CD4-positive, alpha-beta T cell treated with Interleukin-4 for 1 hour (primary cell): ENCODE measurements around the gene AFG3L2.
A peak's percentile ranks its signal among the peaks of the same experiment; 100 is the strongest.

ENCODE experiments used
- DNase-seq, 2 donors: peaks; one replicate each; pipeline ENCODE4 v3.0.0-alpha.2; 2020 to 2022

AFG3L2 gene

DNA sequence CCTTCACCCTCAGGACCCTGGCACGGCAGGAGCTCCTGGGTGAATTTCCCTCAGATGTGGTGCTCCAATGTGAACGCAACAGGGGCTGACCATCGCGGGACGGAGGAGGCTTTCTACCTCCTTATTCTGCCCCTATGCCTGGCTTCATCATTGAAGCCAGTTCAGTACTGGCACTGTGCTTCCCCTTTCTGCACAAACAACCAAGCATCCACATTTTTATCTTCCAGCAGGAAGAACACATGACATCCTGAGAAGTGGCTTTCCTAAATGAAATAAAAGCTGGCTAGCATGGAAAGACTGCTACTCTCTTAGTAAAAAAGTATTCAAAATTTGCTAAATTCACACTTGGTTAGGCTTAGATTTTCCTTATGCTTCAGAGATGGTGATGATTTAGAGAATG is 24.8 kb downstream of the AFG3L2 start:
- DNase-seq: no peak

DNA sequence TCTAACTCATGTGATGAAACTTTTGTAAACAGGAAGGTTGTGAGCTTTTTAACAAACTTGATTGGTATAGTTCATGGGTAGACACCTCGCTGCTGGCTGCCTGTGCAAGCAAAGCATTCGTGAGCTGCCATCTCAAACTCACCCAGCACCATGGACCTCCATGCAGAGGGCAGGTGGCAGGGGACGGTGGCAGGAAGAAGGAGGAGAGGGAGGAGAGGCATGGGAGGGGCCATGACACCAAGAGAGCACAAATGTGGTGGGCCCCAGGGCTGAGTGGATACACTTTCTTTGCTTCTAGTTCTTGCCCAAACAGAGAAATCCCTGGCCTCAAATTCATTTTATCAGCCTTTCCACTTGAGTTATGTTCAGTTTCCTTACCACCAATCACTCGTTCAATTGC is 29.1 kb downstream of the AFG3L2 start:
- no peak for DNase-seq

DNA sequence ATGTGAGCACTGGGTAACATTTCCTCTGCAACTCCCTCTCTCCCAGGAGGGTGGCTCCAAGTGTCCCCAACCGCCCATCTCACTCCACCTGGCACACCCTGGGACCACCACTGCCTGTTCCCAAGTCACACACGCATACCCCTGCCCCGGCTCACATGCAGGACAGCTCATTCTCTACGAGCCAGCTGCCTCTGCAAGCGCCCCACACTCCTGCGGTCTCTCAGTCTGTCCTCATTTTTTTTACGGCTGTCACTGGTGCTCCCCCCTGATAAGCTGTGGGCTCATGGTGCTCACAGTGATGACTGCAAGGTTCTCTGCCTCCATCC is 30.8 kb downstream of the AFG3L2 start:
- no peak for DNase-seq

DNA sequence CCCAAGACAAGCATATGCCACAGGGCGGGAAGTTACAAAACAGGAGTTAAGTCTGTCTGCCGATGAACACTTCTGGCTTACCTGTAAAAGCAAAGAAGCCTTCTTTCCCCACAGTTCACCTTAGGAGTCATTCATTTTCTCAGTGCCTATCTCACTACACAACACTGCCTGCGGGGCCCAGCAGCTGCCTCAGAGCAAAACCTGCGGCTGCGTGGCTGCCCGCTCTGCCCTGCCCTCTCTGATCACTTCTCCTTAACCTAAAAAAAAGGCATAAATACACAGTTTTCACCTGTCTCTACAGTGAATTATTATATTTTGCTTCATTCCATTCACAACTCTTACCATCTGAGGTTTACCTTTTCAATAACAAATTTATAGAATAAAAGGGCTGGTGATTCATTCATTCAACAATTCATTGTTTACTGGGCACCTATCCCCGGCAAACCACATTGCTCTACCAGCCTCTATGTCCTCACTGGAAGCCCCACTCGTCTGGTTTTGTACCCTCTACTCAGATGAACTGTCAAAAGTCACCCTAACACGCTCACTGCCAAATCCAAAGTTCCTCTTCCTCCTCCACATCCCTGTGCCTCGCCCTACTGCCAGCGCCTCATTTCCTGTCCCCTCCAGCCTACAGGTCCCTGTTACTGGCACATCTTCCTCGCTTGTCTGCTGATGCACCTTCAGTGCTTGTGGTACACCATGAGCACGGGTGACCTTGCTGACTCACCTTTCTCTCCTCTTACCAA is 31.4 kb downstream of the AFG3L2 start:
- no peak for DNase-seq

DNA sequence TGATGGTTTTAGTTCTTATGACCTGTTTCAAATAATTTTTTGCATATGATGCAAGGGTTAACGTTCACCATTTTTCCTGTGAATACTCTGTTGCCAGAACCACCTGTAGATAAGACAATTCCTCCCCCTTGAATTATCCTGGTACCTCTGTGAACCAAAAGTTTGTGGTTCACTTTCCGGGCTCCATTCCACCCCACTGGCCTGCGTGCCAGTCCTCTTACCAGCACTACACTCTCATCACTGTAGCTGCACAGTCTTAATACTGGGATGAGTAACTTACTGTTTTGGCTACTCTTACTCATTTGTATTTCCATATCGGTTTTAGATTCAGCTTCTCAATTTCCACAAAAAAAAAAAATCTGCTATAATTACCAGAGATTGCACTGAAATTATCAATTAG is 34.4 kb downstream of the AFG3L2 start:
- no peak for DNase-seq

DNA sequence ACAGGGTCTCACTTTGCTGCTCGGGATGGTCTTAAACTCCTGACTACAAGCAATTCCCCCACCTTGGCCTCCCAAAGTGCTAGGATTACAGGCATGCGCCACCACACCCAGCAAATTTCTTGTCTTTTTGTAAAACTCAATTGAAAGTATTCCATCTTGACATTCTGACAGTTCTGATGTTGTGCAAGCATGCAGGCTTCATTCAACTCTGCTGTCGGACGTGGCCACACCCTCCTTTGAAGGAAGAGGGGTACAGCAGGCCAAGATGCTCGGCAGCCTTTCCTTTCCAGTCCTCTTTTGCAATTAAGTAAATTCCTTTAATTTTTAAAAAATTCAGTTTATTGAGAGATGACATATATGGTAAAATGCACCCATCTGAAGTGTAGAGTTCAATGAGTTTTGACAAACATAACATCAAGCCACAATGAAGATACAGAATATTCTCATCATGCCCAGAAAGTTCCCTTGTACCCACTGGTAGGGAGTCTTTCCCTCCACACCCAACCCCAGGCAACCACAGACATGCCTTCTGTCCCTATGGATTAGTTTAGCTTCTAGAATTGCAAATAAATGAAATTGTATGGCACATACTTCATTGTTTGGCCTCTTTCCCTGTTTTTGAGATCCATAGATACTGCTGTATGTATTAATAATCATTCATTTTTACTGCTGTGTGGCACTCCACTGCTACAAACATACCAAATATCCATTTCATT is 35.9 kb downstream of the AFG3L2 start:
- DNase-seq: no peak

DNA sequence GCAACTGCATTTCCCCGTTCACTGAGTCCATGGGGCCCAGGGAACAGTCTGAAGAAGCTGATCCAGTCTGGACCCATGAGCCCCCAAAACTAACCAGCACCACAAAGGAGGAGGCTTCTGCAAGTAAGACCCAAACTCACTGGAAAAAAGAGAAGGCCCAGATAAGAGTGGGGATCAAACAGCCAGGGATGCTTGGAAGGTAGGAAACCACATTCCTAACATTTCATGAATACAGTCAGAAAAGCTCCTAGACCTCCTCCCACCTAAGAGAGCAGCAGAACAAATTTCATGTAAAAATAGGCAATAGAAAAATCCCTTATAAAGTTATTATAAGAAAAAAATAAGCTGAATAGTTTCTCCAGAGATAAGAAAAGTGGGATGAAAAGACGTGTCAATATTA is 38.6 kb downstream of the AFG3L2 start:
- no peak for DNase-seq

DNA sequence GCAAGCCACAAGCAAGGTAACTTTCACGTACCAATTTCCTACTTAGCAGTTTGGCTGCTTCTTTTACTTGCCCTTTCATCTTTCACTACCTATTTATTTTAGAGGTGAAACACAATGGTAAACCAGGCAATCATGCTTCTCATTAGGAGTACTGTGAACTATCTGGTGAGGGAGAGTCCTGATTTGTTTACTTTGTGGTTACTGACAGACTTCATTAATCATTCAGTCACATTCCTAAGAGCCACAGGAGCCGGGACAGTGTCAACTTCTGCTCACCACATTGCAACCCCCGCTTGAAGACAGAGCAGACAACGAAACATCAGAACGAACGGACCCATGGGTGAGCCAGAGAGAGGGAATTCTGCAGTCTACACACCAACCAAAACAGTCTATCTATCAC is 40.1 kb downstream of the AFG3L2 start:
- no peak for DNase-seq

DNA sequence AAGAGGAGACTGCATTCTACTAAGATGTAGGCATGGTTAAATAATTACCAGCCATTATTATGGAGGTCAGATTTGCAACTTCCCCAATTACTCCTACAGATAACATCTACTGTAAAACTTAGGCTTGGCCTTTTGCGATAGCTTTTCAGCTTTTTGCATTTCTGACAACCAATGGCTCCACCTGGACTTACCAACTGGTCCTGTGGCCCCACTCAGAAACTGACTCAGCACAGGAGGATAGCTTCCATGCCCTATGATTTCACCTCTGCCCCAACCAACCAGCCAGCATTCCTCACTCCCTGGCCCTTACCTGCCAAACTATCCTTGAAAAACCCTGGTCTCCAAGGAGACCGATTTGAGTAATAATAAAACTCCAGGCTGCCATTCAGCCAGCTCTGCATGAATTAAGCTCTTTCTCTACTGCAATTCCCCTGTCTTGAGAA is 40.8 kb downstream of the AFG3L2 start:
- DNase-seq: no peak

DNA sequence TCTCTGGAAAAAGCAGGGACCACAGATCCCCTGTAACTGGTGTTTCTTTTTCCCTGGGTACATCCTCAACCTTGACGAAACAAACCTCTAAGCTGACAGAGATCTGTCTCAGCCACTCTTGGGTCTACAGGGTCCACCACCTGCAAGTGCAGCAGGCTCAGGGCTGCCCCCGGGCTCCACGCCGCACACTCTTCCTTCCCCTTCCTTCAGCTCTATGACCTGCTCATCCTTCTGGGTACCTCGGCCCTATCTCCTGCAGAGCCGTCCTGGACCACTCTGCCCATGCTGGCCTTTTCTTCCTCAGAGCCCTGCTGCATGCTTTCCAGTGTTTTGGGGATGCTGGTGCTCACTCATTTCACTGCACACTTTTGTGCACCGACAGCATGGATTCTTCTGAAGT is 41.5 kb downstream of the AFG3L2 start:
- no peak for DNase-seq

DNA sequence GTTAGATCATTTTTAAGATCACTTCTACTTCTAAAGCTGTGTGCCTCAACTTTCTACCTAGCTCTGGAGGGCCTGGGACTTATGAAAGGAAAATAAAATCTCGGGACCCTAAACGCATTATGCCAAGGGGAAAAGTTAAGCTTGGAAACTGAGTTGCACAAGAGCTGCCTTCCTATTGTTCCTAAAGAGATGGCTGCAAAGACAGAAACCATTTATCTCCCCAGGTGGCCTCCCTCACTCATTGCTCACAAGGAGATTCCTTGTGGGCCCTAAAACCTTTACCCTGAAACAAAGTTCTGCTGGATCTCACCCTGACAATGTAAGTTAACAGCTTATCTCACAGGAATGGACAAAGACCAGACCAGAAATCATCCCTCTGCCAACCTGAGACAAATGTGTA is 42.2 kb downstream of the AFG3L2 start:
- DNase-seq: no peak

DNA sequence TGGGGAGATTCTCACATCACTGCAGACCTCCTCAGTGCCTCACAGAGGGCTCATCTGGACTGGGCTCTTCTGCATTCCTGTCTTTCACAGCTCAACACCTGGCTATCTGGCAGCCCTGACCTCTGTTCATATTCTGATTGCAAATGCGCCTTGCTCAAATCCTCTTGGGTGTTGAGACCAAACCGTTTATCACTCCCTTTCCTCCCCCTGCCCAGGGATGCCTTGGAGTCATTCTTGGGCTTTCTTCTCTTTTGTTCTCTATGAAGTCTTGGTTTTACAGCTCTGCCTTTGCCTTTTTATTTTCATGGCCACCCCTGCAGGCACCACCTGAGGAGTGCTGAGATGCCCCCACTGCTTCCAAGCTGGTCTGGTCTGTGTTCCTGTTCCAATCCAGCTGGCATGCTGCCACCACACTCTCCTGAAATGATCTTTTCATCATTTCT is 42.6 kb downstream of the AFG3L2 start:
- no peak for DNase-seq

DNA sequence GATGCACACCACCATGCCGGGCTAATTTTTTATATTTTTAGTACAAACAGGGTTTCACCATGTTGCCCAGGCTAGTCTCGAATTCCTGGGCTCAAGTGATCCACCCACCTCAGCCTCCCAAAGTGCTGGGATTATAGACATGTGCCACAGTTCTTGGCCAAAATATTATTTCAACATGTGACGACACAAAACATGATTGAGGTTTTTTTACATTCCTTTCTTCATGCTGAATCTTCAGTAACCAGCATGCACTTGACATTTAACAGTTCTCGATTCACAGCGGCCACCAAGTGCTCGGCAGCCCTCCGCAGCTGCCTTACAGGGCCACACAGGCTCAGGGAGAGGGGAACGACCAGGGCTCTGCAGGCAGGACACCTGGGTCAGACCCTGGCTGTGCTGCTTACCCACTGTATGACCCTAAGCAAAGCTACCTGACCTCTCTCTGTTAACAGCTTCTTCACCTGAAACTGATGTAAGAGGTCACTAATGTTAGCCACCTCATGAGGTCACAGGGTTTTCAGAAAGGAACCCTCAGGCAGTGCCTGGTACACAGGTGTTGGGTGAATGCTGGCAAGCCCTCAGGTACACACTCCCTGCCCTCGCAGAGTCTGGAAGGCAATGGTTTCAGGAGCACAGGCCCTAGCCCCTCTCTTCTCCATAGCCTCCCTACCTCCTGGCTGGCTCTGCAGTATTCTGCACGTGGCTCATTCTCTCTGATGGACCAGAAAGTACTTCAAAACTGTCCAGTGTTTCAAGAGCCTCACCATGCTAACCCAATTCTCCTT is 43.3 kb downstream of the AFG3L2 start:
- DNase-seq: no peak

DNA sequence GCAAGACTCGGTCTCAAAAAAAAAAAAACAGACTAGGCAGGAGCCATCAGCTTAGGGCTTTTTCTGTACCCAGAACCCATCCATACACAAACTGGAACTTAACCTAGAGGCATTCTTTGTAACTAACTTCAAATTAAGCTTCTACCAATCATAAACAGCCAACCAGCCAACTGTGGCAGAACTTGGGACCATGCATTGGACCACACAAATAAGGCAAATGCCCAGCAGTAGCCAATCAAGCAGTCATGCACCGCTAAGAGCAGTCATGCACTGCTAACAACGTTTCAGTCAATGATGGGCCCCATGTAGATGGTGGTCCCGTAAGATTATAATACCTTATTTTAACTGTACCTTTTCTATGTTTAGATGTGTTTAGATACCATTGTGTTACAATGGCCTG is 46.3 kb downstream of the AFG3L2 start:
- no peak for DNase-seq

DNA sequence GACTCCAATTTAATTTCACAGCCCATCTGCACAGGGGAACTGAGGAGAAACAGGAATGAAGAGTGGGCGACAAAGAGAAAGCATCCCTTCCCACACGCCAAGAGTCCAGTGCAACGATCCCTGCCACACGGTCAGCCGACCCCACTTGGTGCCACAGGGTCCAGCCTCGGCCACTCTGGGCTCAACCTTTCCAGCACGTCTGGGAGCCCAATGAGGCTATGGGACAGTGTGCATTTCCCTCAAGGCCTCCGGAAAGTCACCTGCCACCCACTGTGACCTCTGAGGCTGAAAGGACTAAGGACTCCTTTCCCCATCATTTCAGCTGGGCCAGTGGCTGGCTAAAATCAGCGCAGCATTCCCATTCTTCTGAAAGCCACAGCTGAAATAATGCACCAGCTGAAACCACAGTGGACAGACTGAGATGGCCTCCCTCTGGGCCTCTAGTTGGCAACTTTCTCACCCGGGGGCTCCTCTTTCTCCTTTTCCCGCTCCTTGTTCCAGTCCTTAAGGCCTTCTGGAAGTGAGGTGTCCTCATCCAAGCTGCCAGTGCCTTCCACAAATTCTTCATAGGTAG is 47.8 kb downstream of the AFG3L2 start:
- no peak for DNase-seq

DNA sequence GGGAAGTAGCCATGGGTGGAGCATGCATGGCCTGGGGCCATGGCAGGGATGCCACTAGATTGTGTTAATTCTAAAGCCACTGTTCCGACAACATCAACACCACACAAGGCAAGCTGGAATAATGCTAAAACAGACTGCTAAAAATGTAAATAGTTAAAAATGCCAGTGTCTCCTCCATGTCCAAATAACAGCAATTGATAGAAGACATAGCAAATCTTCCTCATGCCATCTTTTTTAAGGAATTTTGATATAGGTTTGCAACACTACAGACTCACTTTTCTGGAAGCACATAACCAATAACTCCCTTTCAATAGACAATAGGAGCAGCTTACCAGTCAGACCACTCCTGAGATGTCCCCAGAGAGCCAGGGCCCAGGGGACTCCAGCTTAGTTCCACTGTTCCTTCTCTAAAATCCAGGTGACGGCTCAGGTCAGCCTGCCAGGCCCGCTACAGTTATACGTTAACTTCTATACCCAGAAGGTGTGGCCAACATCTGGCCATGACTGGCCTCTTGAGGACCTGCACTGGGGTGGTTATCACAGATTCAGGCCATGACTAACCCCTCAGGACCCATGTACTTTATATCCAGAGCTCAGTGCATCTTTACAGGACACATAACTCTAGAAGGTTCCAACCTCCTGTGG is 48.7 kb downstream of the AFG3L2 start:
- no peak for DNase-seq

DNA sequence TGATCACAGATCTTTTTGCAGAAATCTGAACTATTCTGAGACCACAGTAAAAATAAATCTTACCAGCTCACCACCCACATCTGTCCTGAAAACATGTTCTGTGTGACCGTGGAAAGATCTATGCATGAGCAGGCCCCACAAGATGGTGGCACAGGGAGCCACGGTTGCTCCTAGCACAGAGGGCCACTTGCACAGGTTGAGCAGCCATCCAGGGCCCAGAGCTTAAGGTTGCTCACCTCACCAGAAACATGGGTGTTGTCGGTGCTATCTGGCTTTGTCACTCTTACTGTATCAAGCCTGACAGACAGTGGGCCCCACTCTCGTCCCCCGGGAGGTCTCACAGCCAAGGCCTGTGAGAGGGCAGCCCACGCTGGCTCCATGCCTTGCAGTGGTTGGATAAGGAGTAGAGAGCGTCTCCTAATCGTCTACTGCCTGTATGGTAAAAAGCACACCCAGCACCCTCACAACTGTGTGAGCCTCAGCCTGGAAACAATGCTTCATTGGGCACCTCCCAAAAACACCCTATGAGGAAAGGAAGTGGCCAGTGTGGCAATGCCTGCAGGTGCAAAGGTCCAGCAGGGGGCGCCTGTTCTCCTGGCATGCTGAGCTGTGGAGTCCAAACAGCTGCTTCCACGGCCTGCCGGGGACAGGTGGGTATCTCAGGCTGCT is 49.4 kb downstream of the AFG3L2 start:
- peak; percentile 65 to 73 for DNase-seq

DNA sequence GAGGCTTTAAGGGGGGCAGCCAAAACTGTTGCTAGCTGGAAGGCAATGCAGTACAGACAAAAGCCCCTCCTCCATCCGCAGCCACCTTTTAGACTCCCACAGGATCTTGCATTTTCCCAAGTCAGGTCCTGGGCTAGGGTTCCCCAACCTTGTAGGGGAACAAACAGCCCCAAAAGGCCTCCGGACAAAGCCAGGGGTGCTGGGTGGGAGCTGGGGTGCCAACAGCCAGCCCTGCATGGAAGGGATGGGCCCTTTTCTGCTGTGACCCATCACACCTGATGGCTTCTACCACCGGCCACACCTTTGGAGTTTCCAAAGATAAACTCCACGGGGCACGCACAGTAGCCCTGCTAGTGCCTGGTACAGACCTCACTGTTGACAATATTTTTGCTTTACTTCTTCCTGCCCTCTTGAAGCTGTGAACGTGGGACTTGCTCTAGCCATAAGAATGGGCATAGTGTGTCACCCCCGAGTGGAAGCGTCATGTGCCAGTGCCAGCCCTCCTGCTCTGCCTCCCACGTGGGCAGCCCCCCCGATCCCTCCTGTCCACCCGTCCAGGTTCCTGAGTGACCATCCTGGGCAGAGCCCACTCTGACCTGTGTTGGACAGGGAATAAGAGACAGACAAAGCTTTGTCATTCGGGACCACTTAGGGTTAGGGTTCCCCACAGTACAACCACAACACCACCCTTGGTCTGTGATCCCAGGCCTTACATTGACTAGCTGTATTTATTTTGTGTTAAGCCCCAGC is 50.1 kb downstream of the AFG3L2 start:
- no peak for DNase-seq

DNA sequence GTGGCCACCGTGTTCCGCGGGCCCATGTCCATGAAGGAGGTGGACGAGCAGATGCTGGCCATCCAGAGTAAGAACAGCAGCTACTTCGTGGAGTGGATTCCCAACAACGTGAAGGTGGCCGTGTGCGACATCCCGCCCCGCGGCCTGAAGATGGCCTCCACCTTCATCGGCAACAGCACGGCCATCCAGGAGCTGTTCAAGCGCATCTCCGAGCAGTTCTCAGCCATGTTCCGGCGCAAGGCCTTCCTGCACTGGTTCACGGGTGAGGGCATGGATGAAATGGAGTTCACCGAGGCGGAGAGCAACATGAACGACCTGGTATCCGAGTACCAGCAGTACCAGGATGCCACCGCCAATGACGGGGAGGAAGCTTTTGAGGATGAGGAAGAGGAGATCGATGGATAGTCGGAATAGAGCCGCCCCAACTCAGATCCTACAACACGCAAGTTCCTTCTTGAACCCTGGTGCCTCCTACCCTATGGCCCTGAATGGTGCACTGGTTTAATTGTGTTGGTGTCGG is 51.2 kb downstream of the AFG3L2 start:
- no peak for DNase-seq

DNA sequence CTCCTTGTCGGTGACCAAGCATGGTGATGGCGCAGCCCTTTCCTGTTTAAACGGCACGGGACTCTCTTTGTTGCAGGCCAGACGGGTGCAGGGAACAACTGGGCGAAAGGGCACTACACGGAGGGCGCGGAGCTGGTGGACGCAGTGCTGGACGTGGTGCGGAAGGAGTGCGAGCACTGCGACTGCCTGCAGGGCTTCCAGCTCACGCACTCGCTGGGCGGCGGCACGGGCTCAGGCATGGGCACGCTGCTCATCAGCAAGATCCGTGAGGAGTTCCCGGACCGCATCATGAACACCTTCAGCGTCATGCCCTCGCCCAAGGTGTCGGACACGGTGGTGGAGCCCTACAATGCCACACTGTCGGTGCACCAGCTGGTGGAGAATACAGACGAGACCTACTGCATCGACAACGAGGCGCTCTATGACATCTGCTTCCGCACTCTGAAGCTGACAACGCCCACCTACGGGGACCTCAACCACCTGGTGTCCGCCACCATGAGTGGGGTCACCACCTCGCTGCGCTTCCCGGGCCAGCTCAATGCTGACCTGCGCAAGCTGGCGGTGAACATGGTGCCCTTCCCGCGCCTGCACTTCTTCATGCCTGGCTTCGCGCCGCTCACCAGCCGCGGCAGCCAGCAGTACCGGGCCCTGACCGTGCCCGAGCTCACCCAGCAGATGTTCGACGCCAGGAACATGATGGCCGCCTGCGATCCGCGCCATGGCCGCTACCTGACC is 51.9 kb downstream of the AFG3L2 start:
- DNase-seq: no peak

DNA sequence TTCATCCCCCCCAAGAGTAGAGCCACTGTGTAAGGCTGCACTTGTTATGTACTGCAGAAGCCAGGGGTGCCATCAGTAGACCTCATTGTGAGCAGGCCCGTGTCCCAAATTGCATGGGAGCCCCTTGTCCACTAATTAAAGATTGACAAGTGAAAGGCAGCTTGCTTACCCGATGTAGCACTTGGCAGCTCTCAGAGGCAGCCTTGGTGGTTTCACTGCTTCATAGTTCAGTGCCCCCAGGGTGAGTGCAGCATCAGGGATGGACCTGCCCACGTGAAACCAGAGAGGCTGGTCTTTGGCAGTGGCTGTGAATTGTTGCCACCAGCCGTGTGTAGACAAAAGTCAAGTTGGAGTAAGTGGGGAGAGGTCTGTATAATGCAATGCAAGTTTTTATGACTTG is 55.7 kb downstream of the AFG3L2 start:
- no peak for DNase-seq
